PFSK-1 (cell line): ENCODE results near the gene KRTAP10-10.

Experiments used
- FOXP2 ChIP-seq: optimal IDR thresholded peaks from 2 replicates; pipeline ENCODE3; 2011; ENCODE audit warnings: borderline replicate concordance, control low read depth, inconsistent platforms; ENCODE audit not compliant: insufficient read depth; ENCODE audit errors: extremely low read length, extremely low read depth
- POLR2AphosphoS5 ChIP-seq: IDR thresholded peaks from 2 replicates; pipeline ENCODE4 v1.6.1; 2012; ENCODE audit warnings: low read depth, mild to moderate bottlenecking, control low read depth, low read length, moderate library complexity
- REST ChIP-seq, 2 experiments: IDR thresholded peaks; 2 replicates each; pipeline versions ENCODE4 v1.6.1 to v1.8.0; 2011 to 2012; ENCODE audit warnings: low read depth in 2 of 2, low read length in 2 of 2, control low read depth in 1 of 2, inconsistent platforms in 1 of 2, mild to moderate bottlenecking in 1 of 2, moderate library complexity in 1 of 2; ENCODE audit not compliant: insufficient read depth in 1 of 2
- SIN3A ChIP-seq: IDR thresholded peaks from 2 replicates; pipeline ENCODE4 v1.6.1; 2012; ENCODE audit warnings: mild to moderate bottlenecking, low read length, moderate library complexity, borderline replicate concordance; ENCODE audit not compliant: insufficient read depth

GRCh38 chr21:44592446-44593311 lies 44.5 kb upstream of the KRTAP10-10 start, which contains the start of gene KRTAP10-6:
- no peak for TF ChIP-seq REST (IDR thresholded peaks at IDR 0.05; ENCODE audit: insufficient read depth in 1 of 2, low read depth in 2 of 2, low read length in 2 of 2)
- TF ChIP-seq POLR2AphosphoS5, result no peak
- no peak for TF ChIP-seq FOXP2
- no peak for TF ChIP-seq SIN3A
